ENCODE measurements around the gene CASP14.
A peak's percentile ranks its signal among the peaks of the same experiment; 100 is the strongest.

Gene CASP14

DNA sequence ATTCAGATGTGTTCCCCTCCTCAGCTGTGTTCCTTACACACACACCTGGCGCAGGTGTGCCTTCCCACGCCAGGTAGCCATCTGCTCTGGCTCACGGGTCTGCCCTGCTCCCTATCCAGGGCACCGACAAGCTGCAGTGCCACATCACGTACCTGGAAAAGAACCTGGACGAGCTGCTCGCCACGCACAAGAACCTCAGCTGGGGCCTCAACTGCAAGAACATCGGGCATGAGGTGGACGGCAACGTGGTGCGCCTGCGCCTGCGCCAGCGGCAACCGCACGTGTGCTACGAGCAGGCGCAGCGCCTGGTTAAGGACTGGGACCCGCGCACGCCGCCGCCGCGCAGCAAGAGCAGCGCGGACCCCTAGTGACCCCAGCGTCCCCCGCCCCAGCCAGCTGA lies 26.5 kb upstream of the CASP14 start:
- H4K20me1 ChIP-seq (ENCODE audit: insufficient read depth, low read length): no peaks in the 10 kb centered on the region; the same call in 1 of the 2 replicates
- H3K4me2 ChIP-seq (ENCODE audit: insufficient read depth, low read length): no peak overlapping the region
- H3K27me3 ChIP-seq (ENCODE audit: insufficient read depth, low read length, poor library complexity): peaks cover 8% of the 10 kb centered on the region
- H3K4me3 ChIP-seq (ENCODE audit: low read depth in 1 of 2, low read length in 2 of 2): no peak overlapping the region
- H3K36me3 ChIP-seq (ENCODE audit: insufficient read depth, low read length): no peaks in the 10 kb centered on the region
- DNase-seq: no peak
- no peak overlapping the region for H3K27ac ChIP-seq (ENCODE audit: low read length)
- H3K79me2 ChIP-seq (ENCODE audit: insufficient read depth, low read length): no peaks in the 10 kb centered on the region
- TF ChIP-seq EZH2 (IDR thresholded peaks at IDR 0.05; ENCODE audit: borderline replicate concordance, low read depth, low read length, severe bottlenecking): no peak
- TF ChIP-seq, protein P1, sequence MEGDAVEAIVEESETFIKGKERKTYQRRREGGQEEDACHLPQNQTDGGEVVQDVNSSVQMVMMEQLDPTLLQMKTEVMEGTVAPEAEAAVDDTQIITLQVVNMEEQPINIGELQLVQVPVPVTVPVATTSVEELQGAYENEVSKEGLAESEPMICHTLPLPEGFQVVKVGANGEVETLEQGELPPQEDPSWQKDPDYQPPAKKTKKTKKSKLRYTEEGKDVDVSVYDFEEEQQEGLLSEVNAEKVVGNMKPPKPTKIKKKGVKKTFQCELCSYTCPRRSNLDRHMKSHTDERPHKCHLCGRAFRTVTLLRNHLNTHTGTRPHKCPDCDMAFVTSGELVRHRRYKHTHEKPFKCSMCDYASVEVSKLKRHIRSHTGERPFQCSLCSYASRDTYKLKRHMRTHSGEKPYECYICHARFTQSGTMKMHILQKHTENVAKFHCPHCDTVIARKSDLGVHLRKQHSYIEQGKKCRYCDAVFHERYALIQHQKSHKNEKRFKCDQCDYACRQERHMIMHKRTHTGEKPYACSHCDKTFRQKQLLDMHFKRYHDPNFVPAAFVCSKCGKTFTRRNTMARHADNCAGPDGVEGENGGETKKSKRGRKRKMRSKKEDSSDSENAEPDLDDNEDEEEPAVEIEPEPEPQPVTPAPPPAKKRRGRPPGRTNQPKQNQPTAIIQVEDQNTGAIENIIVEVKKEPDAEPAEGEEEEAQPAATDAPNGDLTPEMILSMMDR (IDR thresholded peaks at IDR 0.05; ENCODE audit: borderline replicate concordance, extremely low read depth, low read length, poor library complexity, severe bottlenecking): no peak
- no peak overlapping the region for H3K9ac ChIP-seq (ENCODE audit: low read depth, low read length)
- no peak overlapping the region for H2AFZ ChIP-seq (ENCODE audit: low read depth, low read length)
- no peak for ATAC-seq (ENCODE audit: insufficient read depth, low read depth)
- H3K4me1 ChIP-seq (ENCODE audit: insufficient read depth, low read length): no peaks in the 10 kb centered on the region
- no peaks in the 10 kb centered on the region for H3K9me3 ChIP-seq (ENCODE audit: insufficient read depth, low read length, severe bottlenecking)

DNA sequence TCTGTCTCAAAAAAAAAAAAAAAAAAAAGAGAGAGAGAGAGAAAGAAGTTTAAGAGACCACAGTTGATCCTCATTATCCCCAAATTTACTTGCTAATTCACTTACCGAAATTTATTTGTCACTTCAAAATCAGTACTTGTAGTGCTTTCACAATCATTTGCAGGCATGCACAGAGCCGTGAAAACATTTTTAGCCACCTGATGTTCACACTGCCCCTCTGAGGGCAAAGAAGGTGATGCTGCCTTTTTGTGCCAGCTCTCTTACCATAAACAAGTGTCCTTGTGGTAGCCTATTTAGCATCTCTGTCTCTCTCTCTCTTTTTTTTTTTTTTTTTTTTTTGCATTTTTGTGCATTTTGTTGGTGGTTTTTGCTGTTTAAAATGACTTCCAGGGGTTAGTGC lies 24.1 kb upstream of the CASP14 start:
- Histone ChIP-seq H3K4me1 (ENCODE audit: insufficient read depth, low read length) (no peaks in the 10 kb centered on the region), H3K36me3 (ENCODE audit: insufficient read depth, low read length) (no peaks in the 10 kb centered on the region), H3K27ac (ENCODE audit: low read length) (no peak overlapping the region), H3K27me3 (ENCODE audit: insufficient read depth, low read length, poor library complexity) (peaks cover 8% of the 10 kb centered on the region), H3K79me2 (ENCODE audit: insufficient read depth, low read length) (no peaks in the 10 kb centered on the region), H3K4me3 (ENCODE audit: low read depth in 1 of 2, low read length in 2 of 2) (no peak overlapping the region), H3K4me2 (ENCODE audit: insufficient read depth, low read length) (no peak overlapping the region), H3K9ac (ENCODE audit: low read depth, low read length) (no peak overlapping the region), H2AFZ (ENCODE audit: low read depth, low read length) (no peak overlapping the region), H4K20me1 (ENCODE audit: insufficient read depth, low read length) (no peaks in the 10 kb centered on the region; the same call in 1 of the 2 replicates), H3K9me3 (ENCODE audit: insufficient read depth, low read length, severe bottlenecking) (no peaks in the 10 kb centered on the region)
- no peak for ATAC-seq (ENCODE audit: insufficient read depth, low read depth)
- DNase-seq: peak; percentile 9
- TF ChIP-seq, protein P1 (IDR thresholded peaks at IDR 0.05; ENCODE audit: borderline replicate concordance, extremely low read depth, low read length, poor library complexity, severe bottlenecking): peak; percentile 51
- TF ChIP-seq EZH2 (IDR thresholded peaks at IDR 0.05; ENCODE audit: borderline replicate concordance, low read depth, low read length, severe bottlenecking): no peak

DNA sequence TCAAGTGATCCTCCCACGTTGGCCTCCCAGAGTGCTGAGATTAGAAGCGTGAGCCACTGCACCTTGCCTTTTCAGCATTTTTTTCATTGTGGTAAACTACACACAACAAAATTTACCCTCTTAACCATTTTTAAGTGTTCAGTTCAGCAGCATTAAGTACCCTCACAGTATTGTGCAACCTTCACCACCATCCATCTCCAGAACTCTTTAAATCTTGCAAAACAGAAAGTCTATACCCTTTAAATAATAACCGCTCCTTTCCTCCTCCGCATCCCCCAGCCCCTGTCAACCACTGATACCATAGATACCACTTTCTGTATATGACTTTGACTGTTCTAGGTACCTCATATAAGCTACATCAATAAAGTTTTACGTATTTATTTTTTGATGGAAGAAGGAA lies 20.8 kb upstream of the CASP14 start:
- no peak overlapping the region for H2AFZ ChIP-seq (ENCODE audit: low read depth, low read length)
- no peaks in the 10 kb centered on the region for H3K36me3 ChIP-seq (ENCODE audit: insufficient read depth, low read length)
- H3K4me3 ChIP-seq (ENCODE audit: low read depth in 1 of 2, low read length in 2 of 2): no peak overlapping the region
- TF ChIP-seq, protein P1 (IDR thresholded peaks at IDR 0.05; ENCODE audit: borderline replicate concordance, extremely low read depth, low read length, poor library complexity, severe bottlenecking): no peak
- no peak overlapping the region for H3K27ac ChIP-seq (ENCODE audit: low read length)
- ATAC-seq (ENCODE audit: insufficient read depth, low read depth) (no peak), DNase-seq (no peak)
- no peaks in the 10 kb centered on the region; the same call in 1 of the 2 replicates for H4K20me1 ChIP-seq (ENCODE audit: insufficient read depth, low read length)
- H3K79me2 ChIP-seq (ENCODE audit: insufficient read depth, low read length): no peaks in the 10 kb centered on the region
- H3K27me3 ChIP-seq (ENCODE audit: insufficient read depth, low read length, poor library complexity): peaks cover 8% of the 10 kb centered on the region
- no peaks in the 10 kb centered on the region for H3K4me1 ChIP-seq (ENCODE audit: insufficient read depth, low read length)
- H3K4me2 ChIP-seq (ENCODE audit: insufficient read depth, low read length): no peak overlapping the region
- H3K9me3 ChIP-seq (ENCODE audit: insufficient read depth, low read length, severe bottlenecking): no peaks in the 10 kb centered on the region
- no peak overlapping the region for H3K9ac ChIP-seq (ENCODE audit: low read depth, low read length)

GRCh38 chr19:15031675-15032074 lies 17.6 kb upstream of the CASP14 start:
- TF ChIP-seq, protein P1 (IDR thresholded peaks at IDR 0.05; ENCODE audit: borderline replicate concordance, extremely low read depth, low read length, poor library complexity, severe bottlenecking): no peak
- no peak for TF ChIP-seq EZH2 (IDR thresholded peaks at IDR 0.05; ENCODE audit: borderline replicate concordance, low read depth, low read length, severe bottlenecking)
- no peak overlapping the region for H3K27ac ChIP-seq (ENCODE audit: low read length)
- H3K27me3 ChIP-seq (ENCODE audit: insufficient read depth, low read length, poor library complexity): peaks cover 5% of the 10 kb centered on the region
- H3K9ac ChIP-seq (ENCODE audit: low read depth, low read length): no peak overlapping the region
- H3K4me2 ChIP-seq (ENCODE audit: insufficient read depth, low read length): no peak overlapping the region
- no peaks in the 10 kb centered on the region for H3K36me3 ChIP-seq (ENCODE audit: insufficient read depth, low read length)
- no peaks in the 10 kb centered on the region for H3K4me1 ChIP-seq (ENCODE audit: insufficient read depth, low read length)
- ATAC-seq (ENCODE audit: insufficient read depth, low read depth) (no peak), DNase-seq (no peak)
- H3K79me2 ChIP-seq (ENCODE audit: insufficient read depth, low read length): no peaks in the 10 kb centered on the region
- H2AFZ ChIP-seq (ENCODE audit: low read depth, low read length): no peak overlapping the region
- no peaks in the 10 kb centered on the region for H4K20me1 ChIP-seq (ENCODE audit: insufficient read depth, low read length)
- H3K9me3 ChIP-seq (ENCODE audit: insufficient read depth, low read length, severe bottlenecking): no peaks in the 10 kb centered on the region
- H3K4me3 ChIP-seq (ENCODE audit: low read depth in 1 of 2, low read length in 2 of 2): no peak overlapping the region
